ENCODE results near the gene IL17B. TPM values are rescaled to one million over a fixed set of nuclear protein-coding genes. Genes with fewer than 3 reads are reported as not detected.
"Not testable (repeated sequence)": the region's sequence is repeated elsewhere in the genome, so short reads cannot be mapped to it uniquely, and the experiment has no call there.

Gene IL17B
- total and polyA plus RNA-seq, 11 donors, result 0.33 to 0.42 (median 0.35) TPM; not detected in 8

DNA sequence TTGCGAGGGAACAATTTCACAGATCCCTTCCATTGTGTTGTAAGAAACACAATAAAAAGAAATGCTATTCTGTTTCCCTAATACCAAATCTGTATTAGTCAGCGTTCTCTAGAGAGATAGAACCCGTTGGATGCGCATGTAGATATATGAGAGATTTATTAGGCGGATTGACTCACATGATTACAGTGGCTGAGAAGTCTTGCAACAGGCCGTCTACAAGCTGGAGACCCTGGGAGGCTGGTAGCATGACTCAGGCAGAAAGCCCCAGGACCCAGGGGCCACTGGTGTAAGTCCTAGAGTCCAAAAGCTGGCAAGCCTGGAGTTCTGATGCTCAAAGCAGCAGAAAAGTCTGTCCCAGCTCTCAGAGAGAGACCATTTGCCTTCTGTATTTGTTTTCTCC lies 18.4 kb upstream of the IL17B start:
- no peak for TF ChIP-seq POLR2A (IDR thresholded peaks at IDR 0.05)
- TF ChIP-seq, protein P1, sequence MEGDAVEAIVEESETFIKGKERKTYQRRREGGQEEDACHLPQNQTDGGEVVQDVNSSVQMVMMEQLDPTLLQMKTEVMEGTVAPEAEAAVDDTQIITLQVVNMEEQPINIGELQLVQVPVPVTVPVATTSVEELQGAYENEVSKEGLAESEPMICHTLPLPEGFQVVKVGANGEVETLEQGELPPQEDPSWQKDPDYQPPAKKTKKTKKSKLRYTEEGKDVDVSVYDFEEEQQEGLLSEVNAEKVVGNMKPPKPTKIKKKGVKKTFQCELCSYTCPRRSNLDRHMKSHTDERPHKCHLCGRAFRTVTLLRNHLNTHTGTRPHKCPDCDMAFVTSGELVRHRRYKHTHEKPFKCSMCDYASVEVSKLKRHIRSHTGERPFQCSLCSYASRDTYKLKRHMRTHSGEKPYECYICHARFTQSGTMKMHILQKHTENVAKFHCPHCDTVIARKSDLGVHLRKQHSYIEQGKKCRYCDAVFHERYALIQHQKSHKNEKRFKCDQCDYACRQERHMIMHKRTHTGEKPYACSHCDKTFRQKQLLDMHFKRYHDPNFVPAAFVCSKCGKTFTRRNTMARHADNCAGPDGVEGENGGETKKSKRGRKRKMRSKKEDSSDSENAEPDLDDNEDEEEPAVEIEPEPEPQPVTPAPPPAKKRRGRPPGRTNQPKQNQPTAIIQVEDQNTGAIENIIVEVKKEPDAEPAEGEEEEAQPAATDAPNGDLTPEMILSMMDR (IDR thresholded peaks at IDR 0.05), result no peak
- ATAC-seq, result no peak
- H3K27ac ChIP-seq, result no peak overlapping the region
- peak in 1 of 5 donors; percentile 9 for DNase-seq
- H3K4me1 ChIP-seq, result peaks cover 0 to 7% (median 0%) of the 10 kb centered on the region in 12 donors
- H3K4me3 ChIP-seq, result no peak overlapping the region
- intact Hi-C loops (cut with DNase I), result no loop called here
- H3K27me3 ChIP-seq, result no peaks in the 10 kb centered on the region
- no peaks in the 10 kb centered on the region for H3K9me3 ChIP-seq
- no peaks in the 10 kb centered on the region for H3K36me3 ChIP-seq
- 90 to 96% (median 91%) methylated on average over 6 of the region's 6 CpGs for WGBS, 4 donors

DNA sequence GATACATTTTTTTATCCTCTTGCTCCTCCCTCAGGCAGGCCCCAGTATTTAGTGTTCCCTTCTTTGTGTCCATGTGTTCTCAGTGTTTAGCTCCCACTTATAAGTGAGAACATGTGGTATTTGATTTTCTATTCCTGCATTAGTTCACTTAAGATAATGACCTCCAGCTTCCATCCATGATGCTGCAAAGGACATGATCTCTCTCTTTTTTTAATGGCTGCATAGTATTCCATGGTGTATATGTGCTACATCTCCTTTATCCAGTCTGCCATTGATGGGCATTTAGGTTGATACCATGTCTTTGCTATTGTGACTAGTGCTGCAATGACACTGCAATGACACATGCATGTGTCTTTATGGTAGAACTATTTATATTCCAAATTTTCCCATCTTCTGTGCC lies 15.9 kb upstream of the IL17B start:
- H3K27ac ChIP-seq, ATAC-seq, H3K9me3 ChIP-seq, H3K4me3 ChIP-seq, DNase-seq, H3K27me3 ChIP-seq, H3K36me3 ChIP-seq: not testable (repeated sequence)
- intact Hi-C loops (cut with DNase I), result loop anchor here in 1 of 10 donors (1.0 kb wide), 1 partner anchor 19 kb away; no protein-coding TSS in a partner anchor
- H3K4me1 ChIP-seq, result peaks cover 0 to 15% (median 0%) of the 10 kb centered on the region in 12 donors

DNA sequence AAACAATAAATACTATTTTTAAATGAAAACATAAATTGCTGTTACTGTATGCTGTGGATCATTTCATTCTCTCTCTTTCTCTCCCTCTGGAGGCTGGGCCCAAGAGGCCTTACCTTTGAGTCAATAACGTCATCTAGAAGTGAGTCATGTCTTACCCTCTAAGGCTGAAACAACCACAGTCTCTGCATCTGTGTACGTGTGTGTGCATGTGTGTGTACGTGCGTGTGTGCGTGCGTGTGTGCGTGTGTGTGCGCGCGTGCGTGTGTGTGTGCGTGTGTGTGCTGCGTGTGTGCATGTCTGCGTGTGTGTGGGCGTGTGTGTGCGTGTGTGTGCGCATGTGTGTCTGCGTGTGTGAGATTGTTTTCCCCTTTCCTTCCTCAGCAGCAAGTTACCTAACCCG lies 13.6 kb upstream of the IL17B start:
- 86 to 96% (median 90%) methylated on average over 19 of the region's 19 CpGs for WGBS, 4 donors
- peaks cover 0 to 5% (median 0%) of the 10 kb centered on the region in 12 donors for H3K9me3 ChIP-seq
- peaks cover 0 to 36% (median 20%) of the 10 kb centered on the region in 12 donors for H3K4me1 ChIP-seq
- no peak for DNase-seq
- no peak for ATAC-seq
- H3K27ac ChIP-seq, result peak overlapping the region in 1 of 12 donors; percentile 93
- TF ChIP-seq, protein P1 (IDR thresholded peaks at IDR 0.05), result no peak
- no peak for TF ChIP-seq POLR2A (IDR thresholded peaks at IDR 0.05)
- no peak overlapping the region for H3K4me3 ChIP-seq
- H3K36me3 ChIP-seq, result no peaks in the 10 kb centered on the region
- intact Hi-C loops (cut with DNase I), result no loop called here
- no peaks in the 10 kb centered on the region for H3K27me3 ChIP-seq

DNA sequence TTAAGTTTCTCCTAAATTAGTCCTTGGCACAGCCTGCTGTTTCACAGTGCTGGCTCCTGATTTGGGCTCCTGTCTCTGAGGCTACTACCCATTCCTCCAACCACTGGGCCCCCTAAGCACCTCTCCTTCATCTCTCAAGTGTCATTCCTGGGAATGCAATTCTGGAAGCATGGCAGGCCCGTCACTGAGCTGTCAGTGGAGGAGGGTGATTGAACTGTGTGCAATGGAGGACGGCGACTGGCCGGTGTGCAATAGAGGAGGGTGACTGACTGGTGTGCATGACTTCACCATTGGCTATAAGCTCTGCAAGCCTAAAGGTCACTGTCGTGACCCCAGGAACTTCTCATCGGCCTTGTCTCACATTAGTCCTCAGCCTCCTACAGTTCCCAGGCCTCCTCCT lies 12.4 kb upstream of the IL17B start:
- no peak for TF ChIP-seq POLR2A (IDR thresholded peaks at IDR 0.05)
- TF ChIP-seq, protein P1 (IDR thresholded peaks at IDR 0.05), result no peak
- ATAC-seq, result no peak
- Histone ChIP-seq H3K36me3 (no peaks in the 10 kb centered on the region), H3K9me3 (peaks cover 0 to 5% (median 0%) of the 10 kb centered on the region in 12 donors), H3K4me3 (no peak overlapping the region), H3K27ac (peak overlapping the region in 4 of 12 donors; percentile 1 to 93 (median 42)), H3K27me3 (no peaks in the 10 kb centered on the region), H3K4me1 (peaks cover 0 to 48% (median 31%) of the 10 kb centered on the region in 12 donors)
- intact Hi-C loops (cut with DNase I), result no loop called here
- DNase-seq, result no peak
- 57 to 74% (median 67%) methylated on average over 6 of the region's 6 CpGs for WGBS, 4 donors

DNA sequence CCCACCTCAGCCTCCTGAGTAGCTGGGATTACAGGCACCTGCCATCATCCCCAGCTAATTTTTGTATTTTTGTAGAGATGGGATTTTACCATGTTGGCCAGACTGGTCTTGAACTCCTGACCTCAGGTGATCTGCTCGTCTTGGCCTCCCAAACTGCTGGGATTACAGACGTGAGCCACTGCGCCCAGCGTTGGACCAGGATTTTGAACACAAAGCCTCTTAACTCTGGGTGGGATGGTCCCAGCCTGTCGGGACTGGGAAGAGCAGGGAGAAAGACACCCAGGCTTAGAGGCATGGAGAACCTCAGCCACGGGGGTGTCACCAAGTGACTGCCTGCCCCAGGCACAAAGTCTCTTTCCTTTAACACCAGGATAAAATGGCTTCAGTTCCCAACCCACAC lies 12.0 kb upstream of the IL17B start:
- 84 to 94% (median 87%) methylated on average over 4 to 6 of the region's 6 CpGs for WGBS, 4 donors
- H3K9me3 ChIP-seq; H3K4me3 ChIP-seq; ATAC-seq; intact Hi-C loops (cut with DNase I); H3K27me3 ChIP-seq; H3K36me3 ChIP-seq: not testable (repeated sequence)
- peak in 1 of 5 donors; percentile 11 for DNase-seq
- peak overlapping the region in 5 of 12 donors; percentile 1 to 93 (median 33) for H3K27ac ChIP-seq
- H3K4me1 ChIP-seq, result peaks cover 0 to 53% (median 36%) of the 10 kb centered on the region in 12 donors

Measured in heart left ventricle (tissue), 16 donors.